OCI-LY7 (cell line): Measurements from ENCODE around the gene RIPK1. TPM values are rescaled to one million over a fixed set of nuclear protein-coding genes. Genes with fewer than 3 reads are reported as not detected.

Source experiments
- BruUV-seq: library from RNA; stranded (reverse); fragments of 400-500 nt; replicated peaks from 2 replicates; lab custom pipeline; 2021; lab: Mats Ljungman, UMichigan
- CTCF ChIA-PET: fragments of 300-600 bp; sonication (Branson Sonifier 250); formaldehyde crosslinking; loops from one replicate; lab custom pipeline; 2022; ENCODE audit warnings: antibody characterized with exemption; ENCODE audit not compliant: unreplicated experiment; lab: Charles Lee
- POLR2A ChIA-PET: fragments of 300-600 bp; sonication (Branson Sonifier 250); formaldehyde crosslinking; loops from one replicate; lab custom pipeline; 2022; ENCODE audit warnings: antibody characterized with exemption; lab: Charles Lee
- DNase-seq: peaks from one replicate; pipeline ENCODE4 v3.0.0-alpha.2; 2015; ENCODE audit warnings: low spot score
- H2AFZ ChIP-seq: fragments of 200-600 bp; sonication (generic), shearing (Covaris generic); 2 replicates; pipeline ENCODE4 v1.6.1; 2014; ENCODE audit warnings: mild to moderate bottlenecking, antibody characterized with exemption, low read length, moderate library complexity
- H3K27ac ChIP-seq: fragments of 200-600 bp; sonication (generic); 2 replicates; pipeline ENCODE4 v1.5.1; 2014; ENCODE audit warnings: mixed run types, low read depth, mild to moderate bottlenecking, moderate library complexity, low read length, inconsistent platforms; ENCODE audit not compliant: poor library complexity, severe bottlenecking
- H3K36me3 ChIP-seq: fragments of 200-600 bp; sonication (generic); 2 replicates; pipeline ENCODE4 v1.6.1; 2014; ENCODE audit warnings: mild to moderate bottlenecking, antibody characterized with exemption, low read length, moderate library complexity, mixed read lengths; ENCODE audit not compliant: insufficient read depth
- H3K4me1 ChIP-seq: fragments of 200-600 bp; sonication (generic); 2 replicates; pipeline ENCODE4 v1.5.1; 2014; ENCODE audit warnings: mild to moderate bottlenecking, low read length; ENCODE audit not compliant: insufficient read depth, poor library complexity, severe bottlenecking
- H3K4me2 ChIP-seq: fragments of 200-600 bp; sonication (generic); 2 replicates; pipeline ENCODE4 v1.6.1; 2014; ENCODE audit warnings: mild to moderate bottlenecking, low read length
- H3K4me3 ChIP-seq: fragments of 200-600 bp; sonication (generic); 2 replicates; pipeline ENCODE4 v1.5.1; 2014; ENCODE audit warnings: mild to moderate bottlenecking, low read depth, low read length; ENCODE audit not compliant: poor library complexity, severe bottlenecking
- H3K79me2 ChIP-seq: fragments of 200-600 bp; sonication (generic); 2 replicates; pipeline ENCODE4 v1.6.1; 2016; ENCODE audit warnings: low read depth, mild to moderate bottlenecking, low read length, moderate library complexity, mixed read lengths; ENCODE audit not compliant: insufficient read depth
- H3K9me2 ChIP-seq: fragments of 200-600 bp; sonication (generic); 2 replicates; pipeline ENCODE4 v1.6.1; 2016; ENCODE audit warnings: mild to moderate bottlenecking, low read length, mixed read lengths; ENCODE audit not compliant: insufficient read depth
- H3K9me3 ChIP-seq: fragments of 200-600 bp; sonication (generic); 2 replicates; pipeline ENCODE4 v1.6.1; 2014; ENCODE audit warnings: mild to moderate bottlenecking, mixed run types, low read length, mixed read lengths
- H4K20me1 ChIP-seq: fragments of 200-600 bp; sonication (generic); 2 replicates; pipeline ENCODE4 v1.6.1; 2014; ENCODE audit warnings: mild to moderate bottlenecking, antibody characterized with exemption, low read length, moderate library complexity, mixed read lengths; ENCODE audit not compliant: insufficient read depth
- CTCF ChIP-seq: fragments of 200-600 bp; sonication (generic); conservative IDR thresholded peaks from 2 replicates; pipeline ENCODE4 v1.5.1; 2014; ENCODE audit warnings: mild to moderate bottlenecking, antibody characterized with exemption, low read length, moderate library complexity, mixed read lengths
- EZH2phosphoT487 ChIP-seq: fragments of 200-600 bp; sonication (generic); IDR thresholded peaks from 2 replicates; pipeline ENCODE4 v1.6.1; 2018; ENCODE audit warnings: low read depth, borderline replicate concordance, mild to moderate bottlenecking, mixed run types, antibody characterized with exemption, low read length, moderate library complexity, mixed read lengths
- intact Hi-C: fragments of 100-400 bp; cut with micrococcal nuclease; formaldehyde crosslinking; loops from one replicate; pipeline ENCODE4 v1.10.0; 2022; ENCODE audit not compliant: unreplicated experiment
- total RNA-seq, 2 experiments: library from RNA; depleted of rRNA in 1 of 2; stranded (reverse); fragments of >200 nt in 1 of 2; shearing (Covaris generic) in 1 of 2; gene quantifications; 2 replicates each; pipeline ENCODE4 v1.2.3, GENCODE V29; 2014 to 2022

RIPK1 gene
- total RNA-seq, 2 experiments from 2014 or later = 7.5 to 8.4 TPM

GRCh38 chr6:3135668-3136291 lies 67.5 kb downstream of the RIPK1 start:
- Histone ChIP-seq H3K4me3 (no peak overlapping the region), H3K4me1 (peaks cover 17% of the 10 kb centered on the region), H4K20me1 (no peaks in the 10 kb centered on the region), H3K36me3 (0 out of 2 replicates have a peak, but pooled peaks cover 4% of the 10 kb centered on the region), H3K27ac (no peak overlapping the region), H3K9me2 (no peaks in the 10 kb centered on the region), H3K79me2 (no peaks in the 10 kb centered on the region), H3K9me3 (no peaks in the 10 kb centered on the region), H2AFZ (no peak overlapping the region), H3K4me2 (no peak overlapping the region)
- intact Hi-C loops = no loop called here
- POLR2A ChIA-PET = interaction anchor here (0.9 to 2.2 kb wide), 2 partner anchors 16 to 26 kb away, joined by 4 to 6 read pairs; no protein-coding TSS in a partner anchor
- CTCF ChIA-PET = no interaction called here
- BruUV-seq = no TSS peak
- no peak for DNase-seq
- no peak for TF ChIP-seq CTCF
- TF ChIP-seq EZH2phosphoT487 = no peak

- Histone ChIP-seq H4K20me1 (no peaks in the 10 kb centered on the region), H3K27ac (no peak overlapping the region), H3K4me2 (no peak overlapping the region), H3K79me2 (no peaks in the 10 kb centered on the region), H2AFZ (no peak overlapping the region), H3K36me3 (0 out of 2 replicates have a peak, but pooled peaks cover 4% of the 10 kb centered on the region), H3K9me3 (no peaks in the 10 kb centered on the region), H3K4me1 (peaks cover 17% of the 10 kb centered on the region), H3K9me2 (no peaks in the 10 kb centered on the region), H3K4me3 (no peak overlapping the region)
- BruUV-seq = no TSS peak
- TF ChIP-seq EZH2phosphoT487 (no peak), CTCF (no peak)
- intact Hi-C loops = no loop called here
- POLR2A ChIA-PET = interaction anchor here (0.9 to 2.2 kb wide), 2 partner anchors 16 to 26 kb away, joined by 4 to 6 read pairs; no protein-coding TSS in a partner anchor
- no peak for DNase-seq
- CTCF ChIA-PET = no interaction called here
These were observed 68.2 kb downstream of the RIPK1 start for GRCh38 chr6:3136292-3137011.
